NT2/D1 (cell line): ENCODE results near the gene CPE.

ENCODE experiments used
- DNase-seq: peaks from one replicate; pipeline ENCODE4 v3.0.0-alpha.2; 2011; ENCODE audit warnings: low read depth, low spot score
- H3K27me3 ChIP-seq: 2 replicates; pipeline ENCODE4 v1.6.0; 2011; ENCODE audit warnings: mild to moderate bottlenecking; ENCODE audit not compliant: insufficient read length, insufficient read depth
- H3K36me3 ChIP-seq: 2 replicates; pipeline ENCODE4 v1.6.1; 2011; ENCODE audit warnings: mild to moderate bottlenecking, low read length, mixed read lengths; ENCODE audit not compliant: insufficient read depth, insufficient read length
- H3K4me1 ChIP-seq: 2 replicates; pipeline ENCODE4 v1.5.1; 2011; ENCODE audit not compliant: insufficient read depth, insufficient read length
- H3K4me3 ChIP-seq: 2 replicates; pipeline ENCODE4 v1.5.1; 2011; ENCODE audit warnings: low read depth; ENCODE audit not compliant: insufficient read length
- H3K9ac ChIP-seq: 2 replicates; pipeline ENCODE4 v1.6.0; 2011; ENCODE audit warnings: low read depth; ENCODE audit not compliant: insufficient read length
- H3K9me3 ChIP-seq: 2 replicates; pipeline ENCODE4 v1.5.1; 2011; ENCODE audit warnings: mild to moderate bottlenecking, low read length; ENCODE audit not compliant: insufficient read depth
- SUZ12 ChIP-seq: IDR thresholded peaks from 2 replicates; pipeline ENCODE4 v1.6.1; 2011; ENCODE audit not compliant: insufficient read length, insufficient read depth; ENCODE audit errors: extremely low read depth
- YY1 ChIP-seq: IDR thresholded peaks from 2 replicates; pipeline ENCODE4 v1.6.1; 2011; ENCODE audit not compliant: insufficient read length, insufficient read depth
- ZNF274 ChIP-seq: IDR thresholded peaks from 2 replicates; pipeline ENCODE4 v1.6.1; 2011; ENCODE audit warnings: mild to moderate bottlenecking, low read depth, low read length

The CPE gene

GRCh38 chr4:165355900-165356300, 22.9 kb upstream of the CPE start:
- Histone ChIP-seq H3K27me3 (no peaks in the 10 kb centered on the region), H3K4me1 (no peaks in the 10 kb centered on the region), H3K4me3 (no peak overlapping the region), H3K9ac (no peak overlapping the region), H3K36me3 (no peaks in the 10 kb centered on the region), H3K9me3 (no peaks in the 10 kb centered on the region)
- DNase-seq: peak; percentile 35
- TF ChIP-seq ZNF274 (no peak), SUZ12 (no peak), YY1 (no peak)

- no peak for DNase-seq
- Histone ChIP-seq H3K4me3 (no peak overlapping the region), H3K4me1 (no peaks in the 10 kb centered on the region), H3K9me3 (no peaks in the 10 kb centered on the region), H3K36me3 (no peaks in the 10 kb centered on the region), H3K27me3 (no peaks in the 10 kb centered on the region), H3K9ac (no peak overlapping the region)
- TF ChIP-seq ZNF274 (no peak), YY1 (no peak), SUZ12 (no peak)
Observed at GRCh38 chr4:165359506-165359905, 19.3 kb upstream of the CPE start.

GRCh38 chr4:165360041-165360695, 18.6 kb upstream of the CPE start:
- Histone ChIP-seq H3K4me3 (no peak overlapping the region), H3K4me1 (no peaks in the 10 kb centered on the region), H3K27me3 (no peaks in the 10 kb centered on the region), H3K9ac (no peak overlapping the region), H3K36me3 (no peaks in the 10 kb centered on the region), H3K9me3 (no peaks in the 10 kb centered on the region)
- TF ChIP-seq YY1 (no peak), ZNF274 (no peak), SUZ12 (no peak)
- DNase-seq: no peak

GRCh38 chr4:165360985-165361670, 17.7 kb upstream of the CPE start:
- Histone ChIP-seq H3K9ac (no peak overlapping the region), H3K27me3 (no peaks in the 10 kb centered on the region), H3K36me3 (no peaks in the 10 kb centered on the region), H3K4me3 (no peak overlapping the region), H3K4me1 (no peaks in the 10 kb centered on the region), H3K9me3 (no peaks in the 10 kb centered on the region)
- TF ChIP-seq YY1 (no peak), ZNF274 (no peak), SUZ12 (no peak)
- DNase-seq: no peak

GRCh38 chr4:165361810-165362209, 17.0 kb upstream of the CPE start:
- DNase-seq: no peak
- no peaks in the 10 kb centered on the region for H3K36me3 ChIP-seq
- H3K27me3 ChIP-seq: no peaks in the 10 kb centered on the region
- no peak overlapping the region for H3K4me3 ChIP-seq
- no peak for TF ChIP-seq SUZ12
- no peaks in the 10 kb centered on the region for H3K9me3 ChIP-seq
- H3K4me1 ChIP-seq: no peaks in the 10 kb centered on the region
- H3K9ac ChIP-seq: no peak overlapping the region

- Histone ChIP-seq H3K27me3 (no peaks in the 10 kb centered on the region), H3K9ac (no peak overlapping the region), H3K9me3 (no peaks in the 10 kb centered on the region), H3K36me3 (no peaks in the 10 kb centered on the region), H3K4me1 (no peaks in the 10 kb centered on the region), H3K4me3 (no peak overlapping the region)
- no peak for DNase-seq
- TF ChIP-seq SUZ12: no peak
- TF ChIP-seq ZNF274: no peak
- TF ChIP-seq YY1: no peak
Observed at GRCh38 chr4:165364452-165365080, 14.2 kb upstream of the CPE start.

- Histone ChIP-seq H3K9me3 (no peaks in the 10 kb centered on the region), H3K4me3 (no peak overlapping the region), H3K36me3 (no peaks in the 10 kb centered on the region), H3K27me3 (no peaks in the 10 kb centered on the region), H3K9ac (no peak overlapping the region), H3K4me1 (no peaks in the 10 kb centered on the region)
- TF ChIP-seq YY1: no peak
- no peak for TF ChIP-seq SUZ12
- no peak for TF ChIP-seq ZNF274
- DNase-seq: no peak
Observed at GRCh38 chr4:165367040-165367439, 11.8 kb upstream of the CPE start.
